Naive thymus-derived CD8-positive, alpha-beta T cell (primary cell): ENCODE results near the gene FDXR. TPM values are rescaled to one million over a fixed set of nuclear protein-coding genes. Genes with fewer than 3 reads are reported as not detected.

ENCODE experiments used
- ATAC-seq, 2 donors: fragments of 150-1000 bp; cut with Tn5 transposase in 1 of 2; sonication (Bioruptor Pico), chemical (Tn5 transposase) in 1 of 2; 1 replicate in 1 of 2; 2 replicates in 1 of 2; pipeline ENCODE4 v1.10.0; 2021; ENCODE audit warnings: mild to moderate bottlenecking in 2 of 2, moderate library complexity in 2 of 2
- POLR2A ChIA-PET: fragments of 350-600 bp; sonication (Branson Sonifier 250); formaldehyde crosslinking; loops from one replicate; lab custom pipeline; 2021; ENCODE audit warnings: antibody characterized with exemption; lab: Charles Lee
- DNase-seq, 10 donors: peaks; one replicate each; pipeline versions ENCODE4 v3.0.0 to v3.0.0-alpha.2; 2020 to 2022
- H3K27ac Mint-ChIP-seq, 10 donors: one replicate each; pipeline ENCODE4 v1.8.0; 2020 to 2022; ENCODE audit warnings: mild to moderate bottlenecking in 10 of 10, mixed read lengths in 10 of 10, moderate library complexity in 4 of 10, inconsistent platforms in 1 of 10
- H3K27me3 Mint-ChIP-seq, 5 donors: one replicate each; pipeline ENCODE4 v1.8.0; 2021 to 2022; ENCODE audit warnings: mixed read lengths in 5 of 5
- H3K36me3 Mint-ChIP-seq, 3 donors: one replicate each; pipeline ENCODE4 v1.8.0; 2020 to 2022; ENCODE audit warnings: mixed read lengths in 3 of 3, mild to moderate bottlenecking in 2 of 3, inconsistent platforms in 1 of 3
- H3K4me1 Mint-ChIP-seq, 4 donors: one replicate each; pipeline ENCODE4 v1.8.0; 2021 to 2022; ENCODE audit warnings: mixed read lengths in 4 of 4
- H3K4me3 Mint-ChIP-seq, 10 donors: one replicate each; pipeline ENCODE4 v1.8.0; 2020 to 2022; ENCODE audit warnings: mild to moderate bottlenecking in 10 of 10, mixed read lengths in 10 of 10, moderate library complexity in 6 of 10, inconsistent platforms in 1 of 10
- H3K9me3 Mint-ChIP-seq, 9 donors: one replicate each; pipeline ENCODE4 v1.8.0; 2020 to 2022; ENCODE audit warnings: mixed read lengths in 9 of 9, mild to moderate bottlenecking in 3 of 9, inconsistent platforms in 1 of 9, moderate library complexity in 1 of 9
- polyA plus RNA-seq, 3 donors: library from polyadenylated mRNA; unstranded; fragments of 300-500 nt; fragmentation: Illumina TruSeq; gene quantifications; one replicate each; pipeline ENCODE4 v1.2.3, GENCODE V29; 2021
- total RNA-seq, 8 experiments: library from RNA in 2 of 8; stranded (reverse) in 2 of 8; gene quantifications; one replicate each; pipeline ENCODE4 v1.2.3 and lab custom pipeline; 2021 to 2026

Gene FDXR
- total and polyA plus RNA-seq, 5 experiments from 2014 or later = 3.9 to 12.7 (median 7.2) TPM

GRCh38 chr17:74866198-74866835 is 6.5 kb downstream of the FDXR start:
- no peak for ATAC-seq
- peaks cover 0 to 8% (median 0%) of the 10 kb centered on the region in 5 donors for H3K27me3 Mint-ChIP-seq
- peaks cover 0 to 4% (median 0%) of the 10 kb centered on the region in 3 donors for H3K36me3 Mint-ChIP-seq
- peaks cover 10 to 19% (median 15%) of the 10 kb centered on the region in 4 donors for H3K4me1 Mint-ChIP-seq
- no peaks in the 10 kb centered on the region for H3K9me3 Mint-ChIP-seq
- H3K4me3 Mint-ChIP-seq = no peak overlapping the region
- POLR2A ChIA-PET = interaction anchor here (0.5 to 0.7 kb wide), 3 partner anchors 10 to 267 kb away, joined by 3 to 8 read pairs (median 6); no protein-coding TSS in a partner anchor
- no peak overlapping the region for H3K27ac Mint-ChIP-seq
- no peak for DNase-seq

- ATAC-seq (no peak), DNase-seq (no peak)
- peak overlapping the region in 1 of 10 donors; percentile 55 for H3K27ac Mint-ChIP-seq
- no peak overlapping the region for H3K4me3 Mint-ChIP-seq
- peaks cover 0 to 4% (median 0%) of the 10 kb centered on the region in 3 donors for H3K36me3 Mint-ChIP-seq
- H3K4me1 Mint-ChIP-seq = peaks cover 9 to 21% (median 15%) of the 10 kb centered on the region in 4 donors
- H3K27me3 Mint-ChIP-seq = peaks cover 0 to 14% (median 4%) of the 10 kb centered on the region in 5 donors
- no peaks in the 10 kb centered on the region for H3K9me3 Mint-ChIP-seq
- POLR2A ChIA-PET = interaction anchor here (0.5 to 1.2 kb wide), 4 partner anchors 110 to 267 kb away, joined by 3 to 6 read pairs (median 4); partner anchors contain the start of gene RAB37
Observed at GRCh38 chr17:74865504-74866197, 7.1 kb downstream of the FDXR start.

- peak overlapping the region in 4 of 10 donors; percentile 14 to 88 (median 66) for H3K27ac Mint-ChIP-seq
- no peaks in the 10 kb centered on the region for H3K9me3 Mint-ChIP-seq
- peaks cover 0 to 19% (median 9%) of the 10 kb centered on the region in 5 donors for H3K27me3 Mint-ChIP-seq
- POLR2A ChIA-PET = interaction anchor here (0.7 to 1.2 kb wide), 5 partner anchors 74 to 128 kb away, joined by 3 to 5 read pairs (median 5); partner anchors contain the start of genes NAT9 and RAB37
- H3K36me3 Mint-ChIP-seq = peaks cover 0 to 4% (median 0%) of the 10 kb centered on the region in 3 donors
- peak overlapping the region in 1 of 10 donors; percentile 8 for H3K4me3 Mint-ChIP-seq
- peak; percentile 33 to 81 (median 64) for DNase-seq
- H3K4me1 Mint-ChIP-seq = peaks cover 9 to 28% (median 20%) of the 10 kb centered on the region in 4 donors
- ATAC-seq = peak; percentile 45 to 50
Observed at GRCh38 chr17:74864866-74865395, 7.9 kb downstream of the FDXR start.

GRCh38 chr17:74864297-74864865 is 8.4 kb downstream of the FDXR start:
- DNase-seq (no peak), ATAC-seq (no peak)
- no peaks in the 10 kb centered on the region for H3K9me3 Mint-ChIP-seq
- POLR2A ChIA-PET = interaction anchor here (0.6 to 1.4 kb wide), 7 partner anchors 8 to 482 kb away, joined by 3 to 5 read pairs (median 3); partner anchors contain the start of genes FDXR, NAT9 and RAB37
- H3K27ac Mint-ChIP-seq = peak overlapping the region in 3 of 10 donors; percentile 57 to 88 (median 74)
- H3K27me3 Mint-ChIP-seq = peaks cover 0 to 21% (median 9%) of the 10 kb centered on the region in 5 donors
- H3K4me3 Mint-ChIP-seq = no peak overlapping the region
- peaks cover 0 to 4% (median 0%) of the 10 kb centered on the region in 3 donors for H3K36me3 Mint-ChIP-seq
- peaks cover 9 to 29% (median 20%) of the 10 kb centered on the region in 4 donors for H3K4me1 Mint-ChIP-seq

- Mint-ChIP-seq H3K27me3 (peaks cover 6 to 28% (median 15%) of the 10 kb centered on the region in 5 donors), H3K4me1 (peaks cover 12 to 29% (median 23%) of the 10 kb centered on the region in 4 donors), H3K27ac (no peak overlapping the region), H3K9me3 (no peaks in the 10 kb centered on the region), H3K4me3 (peak overlapping the region in 2 of 10 donors; percentile 22 to 26), H3K36me3 (peaks cover 0 to 6% (median 0%) of the 10 kb centered on the region in 3 donors)
- ATAC-seq = no peak
- POLR2A ChIA-PET = interaction anchor here (0.6 to 3.3 kb wide), 7 partner anchors 9 to 481 kb away, joined by 3 to 13 read pairs (median 3); partner anchors contain the start of gene FDXR
- DNase-seq = no peak
Observed at GRCh38 chr17:74863420-74864296, 9.1 kb downstream of the FDXR start.

GRCh38 chr17:74862919-74863318 is 9.9 kb downstream of the FDXR start:
- H3K4me1 Mint-ChIP-seq = peaks cover 10 to 30% (median 23%) of the 10 kb centered on the region in 4 donors
- ATAC-seq (no peak), DNase-seq (no peak)
- no peak overlapping the region for H3K4me3 Mint-ChIP-seq
- H3K9me3 Mint-ChIP-seq = no peaks in the 10 kb centered on the region
- peaks cover 9 to 32% (median 20%) of the 10 kb centered on the region in 5 donors for H3K27me3 Mint-ChIP-seq
- no peak overlapping the region for H3K27ac Mint-ChIP-seq
- POLR2A ChIA-PET = interaction anchor here (0.6 to 3.3 kb wide), 7 partner anchors 72 to 206 kb away, joined by 3 to 13 read pairs (median 4); no protein-coding TSS in a partner anchor
- H3K36me3 Mint-ChIP-seq = peaks cover 0 to 6% (median 0%) of the 10 kb centered on the region in 3 donors

- H3K27me3 Mint-ChIP-seq = peaks cover 13 to 37% (median 26%) of the 10 kb centered on the region in 5 donors
- peaks cover 0 to 6% (median 0%) of the 10 kb centered on the region in 3 donors for H3K36me3 Mint-ChIP-seq
- no peaks in the 10 kb centered on the region for H3K9me3 Mint-ChIP-seq
- DNase-seq = peak; percentile 54 to 83 (median 70)
- POLR2A ChIA-PET = interaction anchor here (0.6 to 3.3 kb wide), 8 partner anchors 11 to 205 kb away, joined by 3 to 13 read pairs (median 4); partner anchors contain the start of gene FDXR
- peak overlapping the region in 8 of 10 donors; percentile 10 to 77 (median 65) for H3K4me3 Mint-ChIP-seq
- H3K27ac Mint-ChIP-seq = peak overlapping the region in 1 of 10 donors; percentile 69
- ATAC-seq = peak; percentile 73 to 74
- H3K4me1 Mint-ChIP-seq = peaks cover 10 to 30% (median 23%) of the 10 kb centered on the region in 4 donors
Observed at GRCh38 chr17:74862108-74862901, 10.5 kb downstream of the FDXR start.

GRCh38 chr17:74861662-74862107 is 11.1 kb downstream of the FDXR start:
- Mint-ChIP-seq H3K4me3 (peak overlapping the region in 7 of 10 donors; percentile 33 to 77 (median 67)), H3K27ac (peak overlapping the region in 1 of 10 donors; percentile 29), H3K4me1 (peaks cover 10 to 30% (median 23%) of the 10 kb centered on the region in 4 donors), H3K36me3 (peaks cover 0 to 6% (median 0%) of the 10 kb centered on the region in 3 donors), H3K9me3 (no peaks in the 10 kb centered on the region), H3K27me3 (peaks cover 17 to 44% (median 32%) of the 10 kb centered on the region in 5 donors)
- DNase-seq (no peak), ATAC-seq (peak; percentile 5 to 10)
- POLR2A ChIA-PET = interaction anchor here (0.8 to 3.3 kb wide), 6 partner anchors 12 to 204 kb away, joined by 3 to 13 read pairs (median 4); partner anchors contain the start of gene FDXR

GRCh38 chr17:74860872-74861661 is 11.7 kb downstream of the FDXR start:
- peaks cover 10 to 30% (median 23%) of the 10 kb centered on the region in 4 donors for H3K4me1 Mint-ChIP-seq
- DNase-seq (no peak), ATAC-seq (peak; percentile 12 to 13)
- H3K27me3 Mint-ChIP-seq = peaks cover 17 to 50% (median 38%) of the 10 kb centered on the region in 5 donors
- peak overlapping the region in 8 of 10 donors; percentile 14 to 78 (median 62) for H3K4me3 Mint-ChIP-seq
- H3K9me3 Mint-ChIP-seq = no peaks in the 10 kb centered on the region
- H3K27ac Mint-ChIP-seq = no peak overlapping the region
- H3K36me3 Mint-ChIP-seq = peaks cover 0 to 6% (median 0%) of the 10 kb centered on the region in 3 donors
- POLR2A ChIA-PET = interaction anchor here (0.6 to 3.3 kb wide), 6 partner anchors 12 to 343 kb away, joined by 4 to 13 read pairs (median 4); partner anchors contain the start of gene FDXR
